GM12801 (cell line): ENCODE data around the gene RFWD3.

Experiments used
- TF ChIP-seq, protein P1 (sequence below): IDR thresholded peaks from one replicate; pipeline ENCODE4 v1.5.1; 2011; ENCODE audit warnings: control low read depth; ENCODE audit not compliant: insufficient read length; ENCODE audit errors: extremely low read depth

The RFWD3 gene

DNA sequence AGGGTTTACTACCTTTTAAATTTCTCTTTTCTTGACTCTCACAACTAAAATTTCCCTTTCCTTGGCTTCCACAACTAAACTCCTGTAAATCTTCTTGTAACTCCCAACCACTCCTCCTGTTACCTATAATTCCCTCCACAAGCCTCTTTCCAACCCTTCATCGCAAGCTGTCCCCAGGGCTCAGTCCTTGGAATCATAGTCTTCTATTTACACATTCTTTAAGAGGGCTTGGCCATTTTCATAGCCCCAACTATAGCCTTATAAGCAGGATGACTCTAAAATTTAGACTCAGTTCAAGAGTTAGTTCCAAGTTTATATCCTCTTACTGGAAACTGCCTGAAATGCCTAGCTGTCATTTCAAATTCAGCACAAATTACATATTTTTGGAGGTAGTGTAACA is 83.7 kb downstream of the RFWD3 start:
- TF ChIP-seq, protein P1, sequence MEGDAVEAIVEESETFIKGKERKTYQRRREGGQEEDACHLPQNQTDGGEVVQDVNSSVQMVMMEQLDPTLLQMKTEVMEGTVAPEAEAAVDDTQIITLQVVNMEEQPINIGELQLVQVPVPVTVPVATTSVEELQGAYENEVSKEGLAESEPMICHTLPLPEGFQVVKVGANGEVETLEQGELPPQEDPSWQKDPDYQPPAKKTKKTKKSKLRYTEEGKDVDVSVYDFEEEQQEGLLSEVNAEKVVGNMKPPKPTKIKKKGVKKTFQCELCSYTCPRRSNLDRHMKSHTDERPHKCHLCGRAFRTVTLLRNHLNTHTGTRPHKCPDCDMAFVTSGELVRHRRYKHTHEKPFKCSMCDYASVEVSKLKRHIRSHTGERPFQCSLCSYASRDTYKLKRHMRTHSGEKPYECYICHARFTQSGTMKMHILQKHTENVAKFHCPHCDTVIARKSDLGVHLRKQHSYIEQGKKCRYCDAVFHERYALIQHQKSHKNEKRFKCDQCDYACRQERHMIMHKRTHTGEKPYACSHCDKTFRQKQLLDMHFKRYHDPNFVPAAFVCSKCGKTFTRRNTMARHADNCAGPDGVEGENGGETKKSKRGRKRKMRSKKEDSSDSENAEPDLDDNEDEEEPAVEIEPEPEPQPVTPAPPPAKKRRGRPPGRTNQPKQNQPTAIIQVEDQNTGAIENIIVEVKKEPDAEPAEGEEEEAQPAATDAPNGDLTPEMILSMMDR, result no peak

DNA sequence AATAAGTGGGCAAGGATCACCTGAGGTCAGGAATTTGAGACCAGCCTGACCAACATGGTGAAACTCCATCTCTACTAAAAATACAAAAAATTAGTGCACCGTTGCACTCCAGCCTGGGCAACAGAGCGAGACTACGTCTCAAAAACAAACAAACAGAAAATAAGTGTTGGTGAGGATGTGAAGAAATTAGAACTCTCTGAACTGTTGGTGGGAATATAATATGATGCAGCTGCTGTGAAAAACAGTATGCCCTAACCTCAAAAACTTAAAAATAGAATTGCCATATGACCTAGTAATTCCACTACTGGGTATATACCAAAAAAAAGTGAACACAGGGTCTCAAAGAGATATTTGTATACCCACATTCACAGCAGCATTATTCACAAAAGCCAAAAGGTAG is 85.8 kb downstream of the RFWD3 start:
- TF ChIP-seq, protein P1, result no peak

DNA sequence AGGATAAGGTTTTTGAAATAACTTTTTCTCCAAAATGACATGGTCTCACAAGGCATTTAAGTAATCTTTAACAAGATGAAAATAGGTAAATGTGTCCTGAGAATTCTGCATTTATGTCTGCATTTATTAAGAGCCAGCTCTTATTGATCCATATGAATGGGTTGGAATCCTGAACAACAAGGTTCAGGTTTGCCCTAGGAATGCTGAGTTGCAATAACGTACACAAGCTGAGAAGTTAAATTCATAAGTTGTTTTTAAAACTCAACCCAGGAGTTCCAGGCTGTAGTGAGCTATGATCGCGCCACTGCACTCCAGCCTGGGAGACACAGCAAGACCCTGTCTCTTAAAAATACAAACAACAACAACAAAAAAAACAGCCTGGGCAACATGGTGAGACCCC is 87.8 kb downstream of the RFWD3 start:
- TF ChIP-seq, protein P1, result no peak

DNA sequence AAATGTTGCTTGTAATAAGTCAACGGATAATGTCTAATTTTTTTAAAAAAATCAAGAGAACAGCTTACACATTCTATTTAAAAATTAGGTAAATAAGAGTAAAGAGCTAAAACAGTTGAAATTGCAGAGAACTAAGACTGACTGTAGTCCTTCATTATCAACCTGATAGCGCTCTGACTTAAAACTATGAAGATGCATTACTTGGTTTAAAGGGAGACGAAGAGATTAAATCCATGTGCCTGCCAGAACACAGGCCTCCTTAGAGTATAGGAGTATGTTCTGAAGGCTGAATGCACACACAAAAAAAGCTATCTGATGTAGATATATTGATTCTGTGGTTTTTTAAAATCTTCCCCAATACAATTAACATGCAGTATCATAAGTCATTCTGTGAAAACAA is 88.2 kb downstream of the RFWD3 start:
- TF ChIP-seq, protein P1, result no peak

DNA sequence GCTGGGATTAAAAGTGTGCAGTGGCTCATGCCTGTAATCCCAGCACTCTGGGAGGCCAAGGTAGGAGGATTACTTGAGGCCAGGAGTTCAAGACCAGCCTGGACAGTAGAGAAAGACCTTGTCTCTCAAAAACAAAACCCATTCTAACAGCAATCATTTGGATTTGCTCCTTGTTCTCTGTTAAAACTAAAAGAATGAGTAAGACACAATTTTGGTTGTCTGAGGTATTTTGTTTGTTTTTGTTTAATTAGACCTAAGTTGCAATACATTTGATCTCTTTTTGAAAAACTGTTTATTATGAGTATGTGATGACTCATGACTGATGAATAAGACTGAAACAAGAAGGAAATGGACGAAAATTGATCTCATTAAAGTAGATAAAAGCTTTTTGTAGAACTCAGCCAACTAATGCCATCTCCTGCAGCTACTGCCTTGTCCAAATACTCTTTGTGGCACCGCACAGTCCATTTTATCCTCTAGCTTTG is 88.8 kb downstream of the RFWD3 start:
- TF ChIP-seq, protein P1, result no peak

DNA sequence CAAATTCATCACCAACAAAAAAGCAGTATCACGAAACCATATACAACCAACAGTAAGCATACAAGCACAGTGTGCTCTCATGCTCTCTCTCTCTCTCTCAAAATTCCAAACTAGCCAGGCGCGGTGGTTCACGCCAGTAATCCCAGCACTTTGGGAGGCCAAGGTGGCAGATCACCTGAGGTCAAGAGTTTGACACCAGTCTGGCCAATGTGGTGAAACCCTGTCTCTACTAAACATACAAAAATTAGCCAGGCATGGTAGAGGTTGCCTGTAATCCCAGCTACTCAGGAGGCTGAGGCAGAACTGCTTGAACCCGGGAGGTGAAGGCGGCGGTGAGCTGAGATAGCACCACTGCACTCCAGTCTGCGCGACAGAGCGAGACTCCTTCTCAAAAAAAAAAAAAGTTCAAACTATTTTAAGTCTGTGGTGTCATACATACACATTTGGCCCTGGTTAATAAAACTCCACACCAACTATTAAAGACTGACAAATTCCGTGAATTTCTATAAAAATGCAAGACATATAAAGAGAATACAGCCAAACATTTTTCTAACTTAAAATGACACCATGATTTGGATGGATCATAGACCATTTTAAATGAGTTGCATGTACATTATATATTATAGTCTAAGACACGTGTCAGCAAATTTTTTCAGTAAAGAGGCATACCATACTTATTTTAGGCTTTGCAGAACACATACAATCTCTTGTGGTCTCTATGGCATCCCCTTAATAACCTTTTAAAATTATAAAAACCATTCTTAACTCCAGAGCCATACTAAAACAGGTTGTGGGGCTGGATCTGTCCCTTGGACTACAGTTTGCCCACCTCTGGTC is 90.7 kb downstream of the RFWD3 start:
- TF ChIP-seq, protein P1, result no peak

DNA sequence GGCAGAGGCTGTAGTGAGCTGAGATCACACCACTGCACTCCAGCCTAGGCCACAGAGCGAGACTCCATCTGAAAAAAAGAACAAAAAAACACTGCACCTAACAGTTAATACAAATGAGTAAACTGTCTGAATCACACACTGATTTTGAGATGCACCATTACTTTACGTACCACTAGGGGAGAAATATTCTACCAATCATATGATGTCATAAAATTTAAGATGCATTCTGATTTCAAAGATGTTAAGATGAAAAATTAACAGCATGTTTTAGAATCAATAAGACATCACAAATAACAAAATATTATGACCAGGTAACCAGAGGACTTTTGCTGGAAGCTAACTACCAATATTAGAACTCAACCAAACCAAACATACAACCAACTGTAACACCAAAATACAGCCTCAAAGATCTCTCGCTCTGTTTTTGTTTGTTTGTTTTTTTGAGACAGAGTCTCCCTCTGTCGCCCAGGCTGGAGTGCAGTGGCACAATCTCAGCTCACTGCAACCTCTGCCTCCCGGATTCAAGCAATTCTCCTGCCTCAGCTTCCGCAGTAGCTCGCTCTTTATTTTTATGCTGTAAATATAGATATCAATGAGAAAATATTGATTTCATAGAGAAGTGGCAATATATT is 91.4 kb downstream of the RFWD3 start:
- TF ChIP-seq, protein P1, result no peak
